Fibroblast of skin of left biceps (primary cell): ENCODE results near the gene IGFBP5.

Experiments used
- DNase-seq, 2 experiments: peaks; one replicate each; pipeline ENCODE4 v3.0.0-alpha.2; 2013; ENCODE audit warnings: low read depth in 2 of 2

Gene IGFBP5, protein sequence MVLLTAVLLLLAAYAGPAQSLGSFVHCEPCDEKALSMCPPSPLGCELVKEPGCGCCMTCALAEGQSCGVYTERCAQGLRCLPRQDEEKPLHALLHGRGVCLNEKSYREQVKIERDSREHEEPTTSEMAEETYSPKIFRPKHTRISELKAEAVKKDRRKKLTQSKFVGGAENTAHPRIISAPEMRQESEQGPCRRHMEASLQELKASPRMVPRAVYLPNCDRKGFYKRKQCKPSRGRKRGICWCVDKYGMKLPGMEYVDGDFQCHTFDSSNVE

DNA sequence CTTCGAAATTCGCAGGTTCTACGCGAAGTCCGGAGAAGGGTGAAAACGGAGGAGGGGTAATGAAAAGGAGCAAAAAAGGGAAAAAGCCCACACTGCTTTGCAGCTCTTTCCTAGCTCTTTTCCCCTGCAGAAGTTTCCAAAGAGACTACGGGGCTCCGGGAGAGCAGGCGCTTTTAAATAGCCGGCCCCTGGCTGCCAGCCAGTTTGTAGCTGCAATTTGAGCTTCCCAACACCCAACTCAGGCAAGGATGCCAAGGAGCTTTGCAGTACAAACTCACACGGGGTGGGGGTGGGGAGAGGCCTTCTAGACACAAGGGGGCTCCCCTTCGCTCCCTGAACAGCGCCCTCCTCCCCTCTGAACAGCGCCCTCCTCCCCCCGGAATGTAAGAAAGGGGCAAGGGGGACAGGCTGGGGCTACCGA is at the start of gene IGFBP5:
IGFBP5 (minus strand) TSS at position 149 of the 421 bp plus-strand sequence. CDS start 774 bp downstream, outside the sequence.
- DNase-seq: peak; percentile 87 to 88

DNA sequence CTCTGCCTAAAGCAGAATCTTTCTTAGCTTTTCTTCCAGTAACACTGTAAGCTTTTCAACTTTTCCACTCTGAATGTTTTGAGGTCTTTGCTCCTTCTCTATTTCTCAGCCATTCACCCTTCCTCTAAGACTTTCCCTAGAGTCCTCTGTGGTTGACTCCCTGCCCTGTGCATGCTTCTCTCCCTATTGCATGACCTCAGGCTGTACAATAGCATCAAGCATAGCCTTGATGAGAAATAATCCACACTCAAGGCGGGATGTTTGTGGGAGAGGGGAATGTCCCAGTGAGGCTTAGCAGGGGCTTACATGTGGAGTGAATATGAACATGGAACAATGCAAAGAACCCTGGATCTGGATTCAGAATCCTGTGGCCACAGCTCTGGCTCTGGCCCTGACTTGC is 48.4 kb upstream of the IGFBP5 start:
- DNase-seq: no peak

DNA sequence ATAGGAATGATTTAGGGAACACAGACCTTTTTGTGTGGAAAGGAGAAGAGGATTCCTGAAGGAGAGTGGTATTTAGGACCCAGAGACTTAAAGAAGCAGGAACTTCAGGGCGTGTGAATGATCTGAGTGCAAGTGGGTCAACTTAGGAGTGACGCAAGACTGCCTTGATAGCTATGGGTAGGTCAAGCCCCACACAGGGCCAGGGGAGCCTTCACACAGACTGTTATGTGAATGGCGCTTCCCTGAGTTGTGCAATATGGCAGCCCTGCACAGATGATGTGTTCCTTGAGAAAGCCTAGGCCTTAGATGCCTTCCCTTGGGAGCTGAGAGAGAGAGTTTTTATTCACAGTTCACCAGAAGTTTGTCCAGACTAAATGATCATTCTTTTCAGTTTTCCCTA is 47.1 kb upstream of the IGFBP5 start:
- DNase-seq: no peak

- no peak for DNase-seq
These were observed 45.9 kb upstream of the IGFBP5 start for GRCh38 chr2:216741223-216741593.

DNA sequence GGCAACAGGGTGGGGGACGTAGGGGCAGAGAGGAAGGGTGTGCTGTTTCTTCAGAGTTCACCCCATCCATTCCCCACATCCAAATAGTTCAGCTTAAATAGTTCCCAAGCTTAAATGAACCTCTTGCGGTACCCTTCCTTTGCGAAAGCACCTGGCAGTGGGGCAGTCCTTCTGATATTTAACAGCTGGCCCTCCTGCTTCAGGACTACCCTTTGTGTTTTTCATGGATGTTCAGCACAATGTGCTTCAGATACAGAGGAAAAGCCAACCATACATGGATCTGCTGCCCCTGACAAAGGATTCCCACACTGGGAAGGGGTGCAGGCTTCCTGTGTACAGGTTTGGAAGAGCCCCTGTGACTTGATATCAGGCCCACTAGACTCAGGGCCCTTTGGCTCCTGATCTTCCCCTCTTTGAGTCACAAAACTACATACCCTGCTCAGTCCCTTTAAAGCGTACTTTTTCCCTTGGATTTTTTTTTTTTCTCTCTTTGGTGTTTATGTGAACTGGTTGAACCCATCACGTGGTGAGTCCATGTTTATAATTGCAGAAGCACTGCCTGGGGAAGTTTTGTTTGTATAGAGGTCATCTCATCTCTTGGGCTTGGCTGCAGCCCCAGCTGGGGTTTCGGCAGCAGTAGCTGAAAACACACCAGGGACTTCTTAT is 45.3 kb upstream of the IGFBP5 start:
- DNase-seq: no peak

DNA sequence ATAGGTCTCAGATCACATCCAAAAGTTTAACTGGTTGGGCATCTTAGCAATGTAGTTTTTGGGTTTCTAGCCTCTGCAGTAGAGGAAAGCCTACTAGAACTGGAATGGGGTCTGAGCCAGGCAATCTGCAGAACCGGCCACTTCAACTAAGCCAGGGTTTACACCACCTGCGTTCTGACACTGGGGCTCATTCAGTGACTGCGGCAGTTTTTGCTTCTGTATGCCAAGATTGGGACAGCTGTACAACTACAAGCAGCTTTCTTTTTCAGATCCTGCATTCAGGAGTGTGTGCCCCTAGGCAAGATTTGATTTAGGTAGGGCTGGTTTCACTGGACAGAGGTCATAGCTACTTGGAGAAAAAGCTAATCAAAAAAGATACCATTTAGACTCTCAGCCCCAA is 43.7 kb upstream of the IGFBP5 start:
- no peak for DNase-seq

DNA sequence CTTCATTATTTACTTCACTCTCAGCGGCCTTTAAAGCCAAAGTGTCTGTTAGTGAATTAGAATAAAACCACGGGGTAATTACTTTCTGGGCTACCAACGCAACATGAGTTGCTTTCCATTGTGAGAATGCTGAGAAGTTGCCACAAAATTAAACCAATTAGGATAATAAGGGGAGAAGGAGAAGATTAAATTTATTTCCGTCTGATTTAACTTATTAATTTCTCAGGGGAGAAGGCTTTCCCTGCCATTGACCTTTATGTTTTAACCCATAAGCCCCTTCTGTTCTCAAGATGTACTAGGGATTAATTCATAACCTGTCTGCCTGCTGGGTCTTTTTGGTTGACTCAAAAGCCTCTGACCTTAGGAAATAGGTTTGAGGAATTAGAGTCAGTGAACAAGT is 42.3 kb upstream of the IGFBP5 start:
- DNase-seq: no peak

GRCh38 chr2:216736326-216736725 is 41.0 kb upstream of the IGFBP5 start:
- DNase-seq: no peak

DNA sequence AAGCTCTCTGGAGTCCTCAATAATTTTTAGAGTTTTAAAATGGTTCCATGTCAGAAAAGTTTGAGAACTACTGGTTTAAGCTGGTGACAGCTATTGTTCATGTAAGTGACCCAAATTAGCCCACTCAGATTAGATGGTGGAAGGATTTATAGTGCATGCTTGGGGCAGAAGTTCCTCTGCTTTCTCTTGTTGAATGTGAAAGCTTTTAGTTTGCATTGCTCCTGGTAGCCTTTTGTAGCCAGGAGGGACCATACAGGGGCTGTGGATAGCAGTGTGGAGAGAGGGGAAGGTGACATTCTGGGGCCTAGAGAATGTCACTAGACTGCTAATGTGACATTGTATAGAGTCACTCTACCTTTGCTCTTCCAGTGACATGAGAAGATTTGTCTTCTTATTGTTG is 40.3 kb upstream of the IGFBP5 start:
- DNase-seq: no peak

DNA sequence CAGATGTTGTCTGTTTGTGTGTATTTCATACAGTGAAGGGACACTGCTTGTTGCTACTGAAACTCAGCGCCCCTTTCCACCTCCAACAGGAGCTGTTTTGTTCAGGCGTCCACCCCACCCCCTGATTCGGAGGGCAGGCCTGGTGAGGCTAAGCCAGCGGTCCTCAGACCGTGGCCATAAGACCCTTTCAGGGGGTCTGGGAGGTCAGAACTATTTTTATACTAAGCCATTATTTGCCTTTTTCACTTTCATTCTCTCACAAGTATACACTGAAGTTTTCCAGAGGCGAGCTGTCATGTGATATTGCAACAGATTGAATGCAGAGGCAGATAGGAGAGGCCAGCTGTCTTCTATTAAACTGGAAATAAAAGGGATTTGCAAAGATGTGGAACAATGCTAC is 39.7 kb upstream of the IGFBP5 start:
- DNase-seq: no peak

DNA sequence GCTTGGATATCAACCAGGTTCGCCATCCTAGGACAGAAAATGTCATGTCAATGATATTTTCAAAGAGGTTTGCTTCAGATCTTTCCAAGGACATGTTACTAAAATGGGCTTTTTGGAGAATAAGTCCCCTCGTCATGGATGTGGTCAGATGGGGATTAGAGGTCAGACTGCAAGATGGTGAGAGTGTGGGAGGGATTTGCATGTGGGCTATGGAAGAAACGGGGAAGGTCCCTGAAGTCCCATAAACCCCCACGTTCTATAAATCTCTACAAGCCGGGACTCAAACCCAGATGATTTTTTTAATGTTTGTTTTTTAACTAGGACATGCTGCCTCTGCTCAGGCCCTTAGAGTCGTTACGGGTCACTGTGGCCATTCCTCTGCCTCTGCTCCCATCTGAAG is 37.7 kb upstream of the IGFBP5 start:
- DNase-seq: no peak

- no peak for DNase-seq
These were observed 37.0 kb upstream of the IGFBP5 start for GRCh38 chr2:216732334-216732733.

DNA sequence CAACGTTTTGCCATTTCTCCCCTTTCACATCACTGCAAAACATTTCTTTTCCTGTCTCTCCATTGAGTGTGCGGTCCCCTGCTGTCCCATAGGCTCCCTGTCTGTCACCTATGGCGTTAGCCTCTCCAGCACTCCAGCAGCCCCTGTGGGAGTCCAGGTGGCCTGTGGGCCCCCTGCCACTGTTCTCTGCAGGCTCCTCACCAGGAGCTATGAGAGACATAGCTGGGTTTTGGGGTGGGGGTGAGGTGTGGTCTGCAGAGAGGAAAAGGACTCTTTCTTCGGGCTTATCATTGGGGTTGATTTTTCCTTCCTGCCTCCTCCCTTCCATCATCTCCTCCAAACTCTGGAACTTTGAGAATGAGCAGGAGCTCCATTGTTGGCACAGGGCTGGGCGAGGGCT is 36.1 kb upstream of the IGFBP5 start:
- DNase-seq: no peak

DNA sequence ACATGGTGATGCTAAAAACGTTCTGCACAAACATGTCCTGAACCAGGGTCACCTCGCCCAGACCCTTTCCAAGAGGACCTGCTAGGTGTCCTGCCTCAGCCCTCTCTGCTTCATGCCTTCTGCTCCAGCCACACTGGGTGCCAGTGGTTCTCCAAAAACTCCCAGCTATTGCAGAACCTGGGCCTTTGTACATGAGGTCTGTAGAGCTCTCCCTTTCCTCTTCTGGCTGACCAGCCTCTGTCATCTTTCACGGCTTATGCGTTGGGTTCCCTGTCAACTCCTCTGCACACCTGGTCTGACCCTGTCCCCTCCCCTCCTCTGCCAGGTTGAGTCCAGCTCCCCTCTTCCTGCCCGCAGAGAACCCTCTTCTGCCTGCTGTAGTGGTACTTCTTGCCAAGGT is 35.5 kb upstream of the IGFBP5 start:
- no peak for DNase-seq

DNA sequence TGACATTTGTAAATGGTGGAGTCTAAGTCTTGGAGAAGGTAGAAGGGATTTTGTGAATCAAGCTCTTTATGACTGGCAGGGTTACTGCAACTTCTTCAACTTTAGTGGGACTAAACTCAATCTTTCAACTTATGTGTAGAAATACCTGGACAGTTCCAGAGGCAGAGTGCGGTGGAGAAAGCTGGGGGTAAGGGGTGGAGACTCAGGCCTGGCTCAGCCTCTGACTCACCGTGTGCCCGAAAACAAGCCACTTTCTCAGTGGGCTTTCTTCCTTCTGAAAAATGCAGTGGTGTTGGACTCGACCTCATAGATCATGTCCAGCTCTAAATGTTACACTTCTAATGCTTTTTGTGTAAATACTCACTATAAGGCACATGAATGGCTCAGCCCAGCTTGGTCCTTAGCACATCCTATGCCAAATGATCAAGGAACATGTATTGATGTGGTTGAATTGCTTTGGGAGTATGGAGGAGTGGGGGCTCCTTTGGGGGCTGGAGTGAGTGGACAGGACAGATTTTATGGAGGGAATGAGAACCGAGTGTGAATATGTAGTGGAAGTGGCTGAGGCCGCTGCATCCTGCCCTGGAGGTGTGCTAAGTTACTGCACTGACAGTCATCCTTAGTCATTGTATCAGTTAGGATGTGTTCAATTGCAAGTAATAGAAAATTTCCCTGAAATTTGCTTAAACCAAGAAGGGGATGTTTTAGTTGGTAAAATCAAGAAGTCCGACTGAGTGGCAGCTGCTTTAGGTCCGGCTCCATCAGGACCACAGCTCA is 32.2 kb upstream of the IGFBP5 start:
- no peak for DNase-seq

DNA sequence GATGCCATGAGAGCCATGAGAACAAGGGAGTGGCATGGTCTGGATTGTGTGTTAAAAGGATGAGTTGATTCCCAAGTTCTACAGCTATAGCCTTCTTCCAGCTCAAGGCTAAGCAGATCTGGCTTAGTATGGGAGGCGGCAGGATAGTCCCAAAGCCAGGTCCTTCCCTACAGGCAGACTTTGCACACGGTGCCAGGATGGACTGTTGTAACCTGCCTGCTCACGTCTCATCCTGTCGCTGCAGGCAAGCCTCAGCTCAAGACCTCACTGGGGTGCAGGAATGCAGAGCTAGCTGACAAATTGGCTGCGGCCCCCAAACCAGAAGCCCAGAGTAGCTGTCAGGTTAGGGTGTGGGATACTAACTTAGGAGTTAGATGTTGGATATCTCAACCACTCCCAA is 28.8 kb upstream of the IGFBP5 start:
- DNase-seq: no peak

- DNase-seq: no peak
These were observed 25.8 kb upstream of the IGFBP5 start for GRCh38 chr2:216721141-216721540.

GRCh38 chr2:216720722-216721121 is 25.4 kb upstream of the IGFBP5 start:
- no peak for DNase-seq

DNA sequence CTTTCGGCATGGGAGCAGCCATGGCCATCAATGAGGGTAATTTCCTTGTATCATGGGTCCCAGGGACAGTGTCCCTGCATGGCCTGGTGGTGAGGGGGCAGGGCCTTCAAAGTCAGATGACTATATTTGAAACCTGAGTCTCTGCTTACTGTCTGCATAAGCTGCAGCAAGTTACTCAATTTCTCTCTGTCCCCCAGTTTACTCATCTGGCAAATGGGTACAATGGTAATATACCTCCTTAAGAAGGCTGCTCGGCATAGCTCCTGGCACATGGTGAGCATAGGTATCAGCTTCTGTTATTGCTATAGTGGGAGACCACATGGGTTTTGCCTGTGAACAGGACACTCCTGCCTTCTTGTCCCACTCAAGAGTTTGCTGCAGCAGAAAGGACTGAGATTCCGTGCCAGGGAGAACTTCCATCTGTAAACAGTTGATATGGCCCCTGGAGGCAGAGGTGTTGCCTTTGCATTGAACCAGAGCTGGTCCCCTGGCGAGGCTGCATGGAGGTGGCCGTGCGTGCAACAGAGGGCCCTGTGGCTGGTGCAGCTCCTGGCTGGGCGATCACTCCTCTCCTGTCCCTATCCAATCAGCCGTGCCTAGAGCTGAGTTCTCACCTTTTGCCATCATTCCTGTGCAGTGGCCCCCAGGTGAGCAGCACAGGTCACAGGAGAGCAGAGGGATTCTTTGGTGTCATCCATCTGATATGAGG is 22.7 kb upstream of the IGFBP5 start:
- no peak for DNase-seq

DNA sequence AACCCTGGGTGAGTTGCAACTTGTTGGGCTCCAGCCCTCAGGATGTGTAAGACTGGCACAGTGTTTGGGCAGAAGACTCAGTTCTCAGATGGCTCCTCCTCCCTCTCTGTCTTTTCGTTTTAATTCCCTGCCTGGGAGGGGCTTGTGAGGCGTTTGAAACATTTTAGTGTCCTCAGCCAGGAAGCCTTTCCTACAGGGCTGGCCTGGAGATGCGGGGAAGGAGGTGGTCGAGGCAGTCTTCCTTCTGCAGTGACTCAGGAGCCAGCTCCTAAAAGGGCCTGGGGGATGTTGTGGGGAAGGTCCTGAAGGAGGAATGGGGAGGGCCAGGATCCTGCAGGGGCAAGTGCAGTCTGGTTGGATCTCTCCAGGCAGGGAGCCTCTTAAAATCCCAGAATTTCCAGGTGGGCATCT is 22.1 kb upstream of the IGFBP5 start:
- DNase-seq: no peak

DNA sequence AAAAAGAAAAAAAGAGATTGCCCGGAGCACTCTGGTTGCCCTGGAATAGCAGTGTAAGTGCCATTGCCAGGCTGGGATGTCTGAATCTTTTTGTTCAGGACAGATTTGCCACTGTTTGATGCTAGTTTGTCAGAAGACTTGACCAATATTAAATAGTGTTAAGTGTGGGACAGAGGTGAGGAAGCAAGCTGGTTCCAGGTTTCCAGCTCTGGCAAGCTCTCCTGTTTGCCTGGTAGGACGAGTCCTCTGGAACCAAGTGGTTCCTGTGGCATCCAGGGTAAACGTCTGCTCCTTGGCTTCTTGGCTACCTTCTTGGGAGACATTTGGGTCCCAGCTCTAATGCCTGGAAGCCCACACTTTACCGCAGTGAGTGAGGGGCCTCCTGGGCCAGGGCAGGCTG is 20.8 kb upstream of the IGFBP5 start:
- DNase-seq: no peak

DNA sequence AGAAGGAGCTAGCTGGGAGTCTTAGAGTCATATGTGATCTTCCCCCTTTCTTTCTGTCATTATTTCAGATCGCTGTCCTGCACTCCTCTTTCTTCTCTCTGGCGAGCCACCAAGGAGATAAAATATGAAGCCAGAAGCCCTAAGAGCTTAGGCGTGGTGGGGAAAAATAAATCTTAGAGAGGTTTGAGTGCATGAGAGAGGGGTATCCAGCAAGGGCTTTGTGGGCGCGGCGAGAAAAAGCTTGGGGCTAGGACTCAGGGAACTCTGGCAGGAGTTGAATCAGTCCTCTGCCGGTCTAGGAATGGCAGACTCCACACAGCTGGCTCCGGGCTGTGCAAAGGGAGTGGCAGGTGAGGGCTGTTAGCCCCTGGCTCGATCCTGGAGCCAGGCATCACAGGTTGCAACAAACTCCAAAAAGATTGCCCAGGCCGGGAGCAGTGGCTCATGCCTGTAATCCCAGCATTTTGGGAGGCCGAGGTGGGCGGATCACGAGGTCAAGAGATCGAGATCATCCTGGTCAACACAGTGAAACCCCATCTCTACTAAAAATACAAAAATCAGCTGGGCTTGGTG is 20.1 kb upstream of the IGFBP5 start:
- no peak for DNase-seq
